Naive thymus-derived CD8-positive, alpha-beta T cell (primary cell): ENCODE results near the gene UBR4. TPM values are rescaled to one million over a fixed set of nuclear protein-coding genes. Genes with fewer than 3 reads are reported as not detected.
A peak's percentile ranks its signal among the peaks of the same experiment; 100 is the strongest.

ENCODE experiments used
- ATAC-seq, 2 donors: fragments of 150-1000 bp; cut with Tn5 transposase in 1 of 2; sonication (Bioruptor Pico), chemical (Tn5 transposase) in 1 of 2; 1 replicate in 1 of 2; 2 replicates in 1 of 2; pipeline ENCODE4 v1.10.0; 2021; ENCODE audit warnings: mild to moderate bottlenecking in 2 of 2, moderate library complexity in 2 of 2
- POLR2A ChIA-PET: fragments of 350-600 bp; sonication (Branson Sonifier 250); formaldehyde crosslinking; loops from one replicate; lab custom pipeline; 2021; ENCODE audit warnings: antibody characterized with exemption; lab: Charles Lee
- DNase-seq, 10 donors: peaks; one replicate each; pipeline versions ENCODE4 v3.0.0 to v3.0.0-alpha.2; 2020 to 2022
- H3K27ac Mint-ChIP-seq, 10 donors: one replicate each; pipeline ENCODE4 v1.8.0; 2020 to 2022; ENCODE audit warnings: mild to moderate bottlenecking in 10 of 10, mixed read lengths in 10 of 10, moderate library complexity in 4 of 10, inconsistent platforms in 1 of 10
- H3K27me3 Mint-ChIP-seq, 5 donors: one replicate each; pipeline ENCODE4 v1.8.0; 2021 to 2022; ENCODE audit warnings: mixed read lengths in 5 of 5
- H3K36me3 Mint-ChIP-seq, 3 donors: one replicate each; pipeline ENCODE4 v1.8.0; 2020 to 2022; ENCODE audit warnings: mixed read lengths in 3 of 3, mild to moderate bottlenecking in 2 of 3, inconsistent platforms in 1 of 3
- H3K4me1 Mint-ChIP-seq, 4 donors: one replicate each; pipeline ENCODE4 v1.8.0; 2021 to 2022; ENCODE audit warnings: mixed read lengths in 4 of 4
- H3K4me3 Mint-ChIP-seq, 10 donors: one replicate each; pipeline ENCODE4 v1.8.0; 2020 to 2022; ENCODE audit warnings: mild to moderate bottlenecking in 10 of 10, mixed read lengths in 10 of 10, moderate library complexity in 6 of 10, inconsistent platforms in 1 of 10
- H3K9me3 Mint-ChIP-seq, 9 donors: one replicate each; pipeline ENCODE4 v1.8.0; 2020 to 2022; ENCODE audit warnings: mixed read lengths in 9 of 9, mild to moderate bottlenecking in 3 of 9, inconsistent platforms in 1 of 9, moderate library complexity in 1 of 9
- polyA plus RNA-seq, 3 donors: library from polyadenylated mRNA; unstranded; fragments of 300-500 nt; fragmentation: Illumina TruSeq; gene quantifications; one replicate each; pipeline ENCODE4 v1.2.3, GENCODE V29; 2021
- total RNA-seq, 8 experiments: library from RNA in 2 of 8; stranded (reverse) in 2 of 8; gene quantifications; one replicate each; pipeline ENCODE4 v1.2.3 and lab custom pipeline; 2021 to 2026

Gene UBR4
- total and polyA plus RNA-seq, 5 experiments from 2014 or later = 10.2 to 156 (median 23.0) TPM

DNA sequence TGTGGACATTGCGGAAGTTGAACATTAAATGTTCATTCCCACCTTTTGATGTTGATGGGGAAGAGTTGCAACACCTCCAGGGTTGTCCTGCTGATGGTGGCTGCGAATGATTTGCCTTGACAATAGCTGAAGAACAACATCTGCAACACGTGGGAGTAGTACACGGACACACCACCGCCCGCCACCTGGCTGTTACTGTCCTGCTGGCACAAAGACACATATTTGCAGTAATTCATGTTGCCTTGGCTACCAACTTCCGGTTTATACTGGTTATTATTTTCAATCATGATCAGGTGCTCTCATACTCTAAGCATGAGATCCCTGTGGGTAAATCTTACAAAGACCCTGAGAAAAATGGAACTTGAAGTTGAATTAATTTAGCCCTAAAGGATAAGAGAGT is 55.2 kb downstream of the UBR4 start:
- Mint-ChIP-seq H3K27ac (no peak overlapping the region), H3K9me3 (no peaks in the 10 kb centered on the region), H3K27me3 (no peaks in the 10 kb centered on the region), H3K4me1 (no peaks in the 10 kb centered on the region), H3K36me3 (peaks cover 3 to 98% (median 50%) of the 10 kb centered on the region in 3 donors), H3K4me3 (no peak overlapping the region)
- DNase-seq = no peak
- ATAC-seq = no peak
- POLR2A ChIA-PET = no interaction called here

DNA sequence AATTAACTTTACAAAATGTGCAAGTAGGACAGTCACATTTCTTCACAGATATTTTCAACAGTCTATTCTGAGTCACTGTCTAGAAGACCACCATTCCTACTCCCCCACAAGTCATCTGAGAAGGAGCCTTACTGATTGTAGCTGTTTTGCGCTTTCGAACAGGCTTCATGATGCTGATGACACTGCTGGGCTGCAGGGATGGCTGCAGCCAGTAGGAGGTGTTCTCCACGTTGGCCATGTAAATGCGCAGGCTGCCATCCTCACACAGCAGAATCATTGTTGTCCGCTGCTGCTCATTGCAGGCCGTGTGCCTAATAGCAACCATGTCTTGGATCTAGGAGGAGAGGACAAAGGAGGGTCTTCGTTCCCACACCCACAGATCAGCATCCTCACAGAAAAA is 56.9 kb downstream of the UBR4 start:
- no peak overlapping the region for H3K4me3 Mint-ChIP-seq
- H3K4me1 Mint-ChIP-seq = peaks cover 0 to 3% (median 0%) of the 10 kb centered on the region in 4 donors
- H3K27ac Mint-ChIP-seq = peak overlapping the region in 1 of 10 donors; percentile 57
- H3K27me3 Mint-ChIP-seq = no peaks in the 10 kb centered on the region
- POLR2A ChIA-PET = no interaction called here
- H3K9me3 Mint-ChIP-seq = no peaks in the 10 kb centered on the region
- DNase-seq (no peak), ATAC-seq (no peak)
- H3K36me3 Mint-ChIP-seq = peaks cover 8 to 100% (median 58%) of the 10 kb centered on the region in 3 donors

GRCh38 chr1:19151537-19151936 is 58.5 kb downstream of the UBR4 start:
- no peak for DNase-seq
- no peak overlapping the region for H3K4me3 Mint-ChIP-seq
- no peaks in the 10 kb centered on the region for H3K27me3 Mint-ChIP-seq
- peaks cover 8 to 100% (median 59%) of the 10 kb centered on the region in 3 donors for H3K36me3 Mint-ChIP-seq
- H3K9me3 Mint-ChIP-seq = no peaks in the 10 kb centered on the region
- H3K4me1 Mint-ChIP-seq = peaks cover 0 to 3% (median 0%) of the 10 kb centered on the region in 4 donors
- no peak for ATAC-seq
- no peak overlapping the region for H3K27ac Mint-ChIP-seq
- POLR2A ChIA-PET = no interaction called here

- Mint-ChIP-seq H3K4me1 (peaks cover 0 to 5% (median 0%) of the 10 kb centered on the region in 4 donors), H3K36me3 (peaks cover 18 to 100% (median 63%) of the 10 kb centered on the region in 3 donors), H3K27me3 (no peaks in the 10 kb centered on the region), H3K4me3 (no peak overlapping the region), H3K9me3 (no peaks in the 10 kb centered on the region), H3K27ac (no peak overlapping the region)
- ATAC-seq (no peak), DNase-seq (no peak)
- POLR2A ChIA-PET = no interaction called here
Measured at GRCh38 chr1:19149736-19150135, 60.3 kb downstream of the UBR4 start.

DNA sequence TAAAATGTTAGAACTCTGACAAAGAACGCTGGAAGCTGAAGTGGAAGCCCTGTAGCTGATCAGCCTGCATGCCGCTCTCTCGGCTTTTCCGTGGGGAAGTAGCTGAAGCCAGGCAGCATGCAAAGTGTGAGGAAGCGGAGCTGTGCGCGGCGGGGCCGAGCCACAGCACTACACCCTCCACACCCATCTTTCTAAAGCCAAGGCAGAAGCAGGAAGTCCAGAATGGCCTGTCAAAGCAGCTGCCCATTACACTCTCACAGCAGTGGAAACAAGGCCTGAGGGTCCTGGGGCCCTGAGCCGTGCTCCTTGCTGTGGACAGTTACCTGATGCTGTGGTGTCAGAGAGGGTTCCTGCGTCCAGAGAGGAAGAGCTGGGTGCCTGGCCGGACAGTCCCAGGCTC is 69.6 kb downstream of the UBR4 start:
- no peaks in the 10 kb centered on the region for H3K9me3 Mint-ChIP-seq
- H3K36me3 Mint-ChIP-seq = peaks cover 26 to 99% (median 60%) of the 10 kb centered on the region in 3 donors
- H3K27me3 Mint-ChIP-seq = no peaks in the 10 kb centered on the region
- H3K27ac Mint-ChIP-seq = peak overlapping the region in 1 of 10 donors; percentile 22
- H3K4me3 Mint-ChIP-seq = no peak overlapping the region
- ATAC-seq (no peak), DNase-seq (no peak)
- H3K4me1 Mint-ChIP-seq = peaks cover 0 to 3% (median 0%) of the 10 kb centered on the region in 4 donors
- POLR2A ChIA-PET = no interaction called here

DNA sequence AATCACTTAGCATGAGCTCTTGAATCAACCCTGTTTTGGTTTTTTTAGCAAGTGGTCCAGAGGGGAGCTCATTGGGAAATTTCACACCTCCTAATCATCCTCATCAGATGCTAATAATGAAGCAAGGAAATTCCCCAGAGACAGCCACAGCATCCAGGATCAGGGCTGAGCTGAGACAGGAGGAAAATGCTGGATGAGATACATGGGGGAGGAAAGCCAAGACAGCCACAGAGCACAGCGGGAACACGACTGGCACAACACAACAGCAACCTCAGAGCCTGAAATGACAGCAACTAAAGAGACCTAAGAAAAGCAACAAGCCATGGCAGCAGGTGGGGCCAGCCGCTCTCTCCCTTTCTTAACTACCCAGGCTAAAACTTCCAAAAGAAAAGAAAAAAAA is 70.4 kb downstream of the UBR4 start:
- POLR2A ChIA-PET = no interaction called here
- Mint-ChIP-seq H3K9me3 (peaks cover 0 to 6% (median 0%) of the 10 kb centered on the region in 9 donors), H3K4me3 (no peak overlapping the region), H3K27ac (peak overlapping the region in 4 of 10 donors; percentile 22 to 54 (median 30)), H3K27me3 (no peaks in the 10 kb centered on the region), H3K36me3 (peaks cover 32 to 99% (median 66%) of the 10 kb centered on the region in 3 donors), H3K4me1 (peaks cover 0 to 2% (median 0%) of the 10 kb centered on the region in 4 donors)
- ATAC-seq (no peak), DNase-seq (no peak)

GRCh38 chr1:19138958-19139581 is 71.0 kb downstream of the UBR4 start:
- no peak overlapping the region for H3K4me3 Mint-ChIP-seq
- no peaks in the 10 kb centered on the region for H3K27me3 Mint-ChIP-seq
- peaks cover 0 to 2% (median 0%) of the 10 kb centered on the region in 4 donors for H3K4me1 Mint-ChIP-seq
- peak overlapping the region in 2 of 10 donors; percentile 43 to 66 for H3K27ac Mint-ChIP-seq
- POLR2A ChIA-PET = no interaction called here
- H3K36me3 Mint-ChIP-seq = peaks cover 38 to 99% (median 66%) of the 10 kb centered on the region in 3 donors
- DNase-seq (no peak), ATAC-seq (no peak)
- peaks cover 0 to 11% (median 0%) of the 10 kb centered on the region in 9 donors for H3K9me3 Mint-ChIP-seq

DNA sequence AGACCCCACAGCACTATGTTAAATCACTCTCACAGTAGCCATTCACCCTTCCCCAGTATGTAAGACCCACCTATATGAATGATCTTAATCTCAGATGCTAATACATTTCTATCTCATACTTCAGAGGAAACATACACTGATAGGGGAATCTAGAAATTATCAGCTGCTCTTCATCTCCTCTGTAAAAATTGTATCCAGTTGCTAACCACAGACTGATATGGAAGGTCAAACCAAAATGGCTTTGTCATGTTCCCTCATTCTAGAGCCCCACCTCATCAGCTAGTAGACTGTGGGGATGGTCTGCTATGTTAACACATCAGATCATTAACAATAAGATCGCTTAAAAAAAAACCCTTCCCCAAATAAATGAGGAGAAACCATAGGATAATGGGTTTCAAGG is 71.7 kb downstream of the UBR4 start:
- H3K36me3 Mint-ChIP-seq = peaks cover 39 to 96% (median 67%) of the 10 kb centered on the region in 3 donors
- no peaks in the 10 kb centered on the region for H3K27me3 Mint-ChIP-seq
- peak overlapping the region in 3 of 10 donors; percentile 43 to 80 (median 43) for H3K27ac Mint-ChIP-seq
- peaks cover 0 to 2% (median 0%) of the 10 kb centered on the region in 4 donors for H3K4me1 Mint-ChIP-seq
- POLR2A ChIA-PET = no interaction called here
- no peak overlapping the region for H3K4me3 Mint-ChIP-seq
- DNase-seq (no peak), ATAC-seq (no peak)
- peaks cover 0 to 13% (median 1%) of the 10 kb centered on the region in 9 donors for H3K9me3 Mint-ChIP-seq

DNA sequence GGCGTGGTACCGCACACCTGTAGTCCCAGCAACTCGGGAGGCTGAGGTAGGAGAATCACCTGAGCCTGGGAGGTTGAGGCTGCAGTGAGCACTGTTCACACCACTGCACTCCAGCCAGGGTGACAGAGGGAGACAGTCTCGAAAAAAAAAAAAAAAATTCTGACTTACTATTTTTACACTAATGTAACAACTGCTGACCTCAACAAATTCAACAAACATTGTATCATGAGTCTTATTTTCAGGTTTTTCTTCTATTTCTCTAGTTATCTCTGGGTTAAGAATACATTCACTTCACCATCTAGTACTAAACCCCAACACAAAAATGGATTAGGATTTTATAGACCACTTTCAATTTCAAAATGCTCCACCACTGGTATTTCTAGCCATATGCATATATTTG is 72.9 kb downstream of the UBR4 start:
- DNase-seq (no peak), ATAC-seq (no peak)
- POLR2A ChIA-PET = interaction anchor here (0.7 kb wide), 1 partner anchor 468 kb away, joined by 3 read pairs; no protein-coding TSS in a partner anchor
- Mint-ChIP-seq H3K27ac (peak overlapping the region in 2 of 10 donors; percentile 5 to 22), H3K9me3 (peaks cover 0 to 16% (median 3%) of the 10 kb centered on the region in 9 donors), H3K27me3 (no peaks in the 10 kb centered on the region), H3K4me1 (peaks cover 0 to 3% (median 0%) of the 10 kb centered on the region in 4 donors), H3K4me3 (no peak overlapping the region), H3K36me3 (peaks cover 45 to 98% (median 70%) of the 10 kb centered on the region in 3 donors)

DNA sequence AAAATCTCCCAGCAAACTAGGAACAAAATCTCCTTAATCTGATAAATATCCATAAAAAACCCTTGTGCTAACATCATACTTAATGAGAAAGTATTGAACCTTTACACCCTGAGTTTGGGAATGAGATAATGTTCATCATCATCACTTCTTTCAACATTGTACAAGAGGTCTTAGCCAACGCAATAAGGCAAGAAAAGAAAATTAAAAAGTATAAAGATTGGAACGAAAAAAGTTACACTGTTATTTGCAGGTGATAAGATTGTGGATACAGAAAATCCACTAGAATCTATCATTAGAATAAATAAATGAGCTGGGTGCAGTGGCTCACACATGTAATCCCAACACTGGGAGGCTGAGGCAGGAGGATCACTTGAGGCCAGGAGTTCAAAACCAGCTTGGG is 76.7 kb downstream of the UBR4 start:
- DNase-seq (no peak), ATAC-seq (no peak)
- H3K4me3 Mint-ChIP-seq = no peak overlapping the region

GRCh38 chr1:19130468-19130867 is 79.6 kb downstream of the UBR4 start:
- Mint-ChIP-seq H3K4me3 (no peak overlapping the region), H3K4me1 (peaks cover 0 to 9% (median under 1%) of the 10 kb centered on the region in 4 donors), H3K36me3 (peaks cover 28 to 92% (median 44%) of the 10 kb centered on the region in 3 donors), H3K27ac (no peak overlapping the region), H3K27me3 (no peaks in the 10 kb centered on the region), H3K9me3 (peaks cover 0 to 16% (median 3%) of the 10 kb centered on the region in 9 donors)
- ATAC-seq (no peak), DNase-seq (no peak)
- POLR2A ChIA-PET = no interaction called here

More for the DNA sequence above, 76.7 kb downstream of the UBR4 start:
- H3K4me1 Mint-ChIP-seq = peaks cover 0 to 5% (median 0%) of the 10 kb centered on the region in 4 donors
- no peak overlapping the region for H3K27ac Mint-ChIP-seq
- peaks cover 47 to 94% (median 65%) of the 10 kb centered on the region in 3 donors for H3K36me3 Mint-ChIP-seq
- H3K9me3 Mint-ChIP-seq = peaks cover 0 to 16% (median 3%) of the 10 kb centered on the region in 9 donors
- H3K27me3 Mint-ChIP-seq = no peaks in the 10 kb centered on the region
- POLR2A ChIA-PET = no interaction called here

GRCh38 chr1:19128968-19129514 is 81.0 kb downstream of the UBR4 start:
- Mint-ChIP-seq H3K4me1 (peaks cover 0 to 19% (median 14%) of the 10 kb centered on the region in 4 donors), H3K36me3 (peaks cover 15 to 92% (median 43%) of the 10 kb centered on the region in 3 donors), H3K27me3 (no peaks in the 10 kb centered on the region), H3K9me3 (peaks cover 0 to 5% (median 3%) of the 10 kb centered on the region in 9 donors), H3K27ac (peak overlapping the region in 1 of 10 donors; percentile 37), H3K4me3 (no peak overlapping the region)
- no peak for ATAC-seq
- POLR2A ChIA-PET = no interaction called here
- no peak for DNase-seq

DNA sequence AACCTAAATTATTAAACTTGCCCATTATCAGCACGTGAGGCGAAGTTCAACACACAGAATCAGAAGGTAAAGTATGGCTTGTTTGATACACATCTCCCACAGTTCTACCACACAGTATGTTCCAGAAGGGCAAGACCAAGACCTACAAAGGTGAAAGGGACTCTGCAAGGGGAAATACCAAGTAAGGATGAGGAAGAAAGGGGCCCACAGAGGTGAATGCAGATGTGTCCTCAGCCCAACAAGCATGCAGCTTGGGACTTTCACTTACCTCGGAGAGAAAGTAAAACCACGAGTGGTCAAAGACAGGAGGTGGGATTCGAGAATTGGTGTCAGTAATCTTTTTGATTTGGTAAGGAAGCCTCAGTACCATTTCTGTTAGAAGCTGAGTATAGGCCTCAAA is 85.8 kb downstream of the UBR4 start:
- Mint-ChIP-seq H3K27me3 (no peaks in the 10 kb centered on the region), H3K4me3 (peak overlapping the region in 7 of 10 donors; percentile 1 to 60 (median 11)), H3K27ac (peak overlapping the region in 8 of 10 donors; percentile 66 to 89 (median 75)), H3K4me1 (peaks cover 0 to 31% (median 20%) of the 10 kb centered on the region in 4 donors), H3K9me3 (no peaks in the 10 kb centered on the region), H3K36me3 (peaks cover 4 to 95% (median 47%) of the 10 kb centered on the region in 3 donors)
- DNase-seq = no peak
- POLR2A ChIA-PET = interaction anchor here (1.0 kb wide), 1 partner anchor 9 kb away, joined by 3 read pairs; no protein-coding TSS in a partner anchor
- ATAC-seq = peak in 1 of 2 donors; percentile 69
